Measurements from ENCODE around the gene WNT3A. TPM values are rescaled to one million over a fixed set of nuclear protein-coding genes. Genes with fewer than 3 reads are reported as not detected.

The WNT3A gene
- total RNA-seq, 4 donors from 2014 or later: 0.76 to 2.7 (median 1.3) TPM

GRCh38 chr1:227996187-227996950, 10.4 kb upstream of the WNT3A start:
- TF ChIP-seq POLR2A (IDR thresholded peaks at IDR 0.05) (no peak), CTCF (IDR thresholded peaks at IDR 0.05) (no peak)
- no peak for DNase-seq
- Histone ChIP-seq H3K27ac (no peak overlapping the region), H3K4me1 (no peaks in the 10 kb centered on the region), H3K27me3 (peaks cover 0 to 23% (median 0%) of the 10 kb centered on the region in 4 donors), H3K4me3 (no peak overlapping the region), H3K36me3 (no peaks in the 10 kb centered on the region), H3K9me3 (peaks cover 0 to 34% (median 13%) of the 10 kb centered on the region in 3 donors)
- 8 to 13% methylated on average over 1 of the region's 1 CpG for WGBS, 2 donors
- intact Hi-C loops (cut with DNase I): no loop called here

DNA sequence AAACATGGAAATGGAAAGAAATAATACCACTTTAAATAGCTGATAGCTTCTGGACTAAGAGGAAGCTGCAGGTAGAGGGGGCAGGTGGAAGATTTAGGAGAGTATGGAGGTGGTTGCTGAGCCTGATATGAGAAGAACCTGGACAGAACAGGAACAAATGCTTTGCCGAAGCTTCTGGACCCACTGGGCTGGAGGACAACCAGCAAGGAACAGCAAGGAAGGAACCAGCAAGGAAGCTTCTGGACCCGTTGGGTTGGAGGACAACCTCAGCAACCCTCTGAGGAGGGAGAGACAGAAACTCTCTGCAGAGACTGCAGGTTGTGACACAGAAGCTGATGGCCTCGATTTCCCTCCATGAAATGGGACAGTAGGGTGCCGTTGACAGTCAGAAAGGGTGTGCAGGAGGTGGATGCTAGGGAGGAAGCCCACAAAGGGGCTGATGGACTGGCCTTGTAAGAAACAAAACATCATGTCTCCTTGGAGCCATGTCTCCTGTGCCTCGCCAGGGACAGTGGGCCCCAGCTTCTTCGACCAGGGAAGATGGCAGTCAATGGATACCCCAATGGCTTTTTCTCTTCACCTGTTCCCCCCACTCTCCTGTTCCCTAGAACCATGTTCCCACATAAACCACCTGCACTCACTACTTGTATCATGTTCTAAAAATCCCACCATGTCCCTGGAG, 8.3 kb upstream of the WNT3A start:
- intact Hi-C loops (cut with DNase I): no loop called here
- Histone ChIP-seq H3K9me3 (peaks cover 0 to 33% (median 13%) of the 10 kb centered on the region in 3 donors), H3K4me1 (no peaks in the 10 kb centered on the region), H3K27ac (no peak overlapping the region), H3K4me3 (no peak overlapping the region), H3K27me3 (peaks cover 0 to 42% (median 0%) of the 10 kb centered on the region in 4 donors), H3K36me3 (no peaks in the 10 kb centered on the region)
- TF ChIP-seq POLR2A (IDR thresholded peaks at IDR 0.05): no peak
- TF ChIP-seq CTCF (IDR thresholded peaks at IDR 0.05): no peak
- WGBS, 2 donors: 61% methylated on average over 5 to 6 of the region's 6 CpGs
- DNase-seq: no peak

DNA sequence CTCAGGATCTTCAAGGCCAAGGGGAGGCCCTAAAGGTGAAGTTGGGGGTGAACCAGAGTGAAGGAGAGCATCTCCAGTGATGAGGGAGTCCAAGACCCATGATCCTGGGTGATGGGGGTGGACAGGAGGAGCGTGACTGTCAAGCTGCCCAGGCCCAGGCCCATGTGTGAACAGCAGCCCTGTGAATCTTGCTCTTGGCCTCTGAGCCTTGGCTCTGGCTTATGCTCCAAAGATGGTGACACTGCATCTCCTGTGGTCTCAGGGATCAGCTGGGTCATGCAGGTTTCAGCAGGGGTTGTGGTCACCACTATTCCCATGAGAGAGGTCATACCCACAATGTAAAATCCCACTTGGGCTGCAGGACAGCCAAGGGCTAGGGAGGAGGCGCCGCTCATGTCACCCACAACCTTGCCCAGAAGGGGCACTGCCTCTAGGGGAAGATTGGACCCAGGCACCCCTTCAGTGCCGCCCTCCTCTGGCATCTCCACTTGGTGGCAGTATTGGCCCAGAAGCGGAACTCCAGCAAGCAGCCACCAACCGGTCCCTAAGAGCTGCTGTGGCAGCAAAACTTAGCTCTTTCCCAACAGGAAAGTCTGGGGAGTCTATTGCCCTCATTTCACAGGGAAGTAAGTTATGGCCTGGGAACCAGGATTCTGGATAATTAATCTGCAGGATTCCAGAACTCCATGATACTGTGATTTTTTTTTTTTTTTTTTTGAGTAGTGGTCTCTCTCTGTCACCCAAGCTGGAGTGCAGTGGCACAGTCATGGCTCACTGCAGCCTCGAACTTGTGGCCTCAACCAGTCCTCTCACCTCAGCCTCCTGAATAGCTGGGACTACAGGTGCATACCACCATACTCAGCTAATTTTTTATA, 7.5 kb upstream of the WNT3A start:
- WGBS, 2 donors: 29 to 36% methylated on average over 2 to 4 of the region's 7 CpGs
- TF ChIP-seq CTCF (IDR thresholded peaks at IDR 0.05) (peak; percentile 57 to 93 (median 75)), POLR2A (IDR thresholded peaks at IDR 0.05) (no peak)
- H3K27ac ChIP-seq: no peak overlapping the region
- H3K27me3 ChIP-seq: peaks cover 0 to 50% (median 0%) of the 10 kb centered on the region in 4 donors
- H3K36me3 ChIP-seq: no peaks in the 10 kb centered on the region
- peaks cover 0 to 5% (median 0%) of the 10 kb centered on the region in 3 donors for H3K4me1 ChIP-seq
- intact Hi-C loops (cut with DNase I): no loop called here
- peaks cover 0 to 33% (median 13%) of the 10 kb centered on the region in 3 donors for H3K9me3 ChIP-seq
- DNase-seq: no peak
- no peak overlapping the region for H3K4me3 ChIP-seq

DNA sequence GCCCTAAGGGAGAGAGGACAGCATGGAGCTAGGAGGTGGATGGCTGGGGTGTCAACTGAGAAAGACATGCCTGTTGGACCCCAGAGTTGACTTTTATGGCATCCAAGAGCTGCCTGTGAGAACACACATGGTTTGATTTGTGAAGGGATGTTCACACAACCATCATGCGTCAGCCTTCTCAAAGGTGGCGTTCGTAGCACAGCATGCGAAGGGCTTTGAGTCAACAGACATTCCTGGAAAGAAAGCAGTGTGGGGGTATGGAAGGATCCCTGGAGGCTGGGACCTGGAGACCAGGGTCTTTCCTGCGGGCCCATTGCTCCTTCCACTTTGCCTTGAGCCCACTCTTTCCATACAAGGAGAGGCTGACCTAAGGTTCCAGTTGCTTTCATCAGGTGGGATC, 6.4 kb upstream of the WNT3A start:
- TF ChIP-seq CTCF (IDR thresholded peaks at IDR 0.05) (no peak), POLR2A (IDR thresholded peaks at IDR 0.05) (no peak)
- H3K36me3 ChIP-seq: no peaks in the 10 kb centered on the region
- 88 to 93% methylated on average over 4 to 5 of the region's 5 CpGs for WGBS, 2 donors
- peaks cover 0 to 54% (median 4%) of the 10 kb centered on the region in 4 donors for H3K27me3 ChIP-seq
- no peak for DNase-seq
- peaks cover 0 to 33% (median 13%) of the 10 kb centered on the region in 3 donors for H3K9me3 ChIP-seq
- H3K27ac ChIP-seq: no peak overlapping the region
- intact Hi-C loops (cut with DNase I): no loop called here
- no peak overlapping the region for H3K4me3 ChIP-seq
- H3K4me1 ChIP-seq: peaks cover 0 to 14% (median 0%) of the 10 kb centered on the region in 3 donors

All from esophagus squamous epithelium (tissue), 5 donors.